ES-I3 (cell line): ENCODE measurements around the gene TCF19.

Experiments used
- H3K36me3 ChIP-seq: 2 replicates; pipeline ENCODE4 v1.6.1; 2013; ENCODE audit warnings: mild to moderate bottlenecking, low read length, control low read depth, moderate library complexity; ENCODE audit not compliant: insufficient read depth
- H3K4me1 ChIP-seq: 2 replicates; pipeline ENCODE4 v1.6.1; 2013; ENCODE audit warnings: mild to moderate bottlenecking, control low read depth, low read length; ENCODE audit not compliant: insufficient read depth
- H3K9ac ChIP-seq: 2 replicates; pipeline ENCODE4 v1.6.1; 2013; ENCODE audit warnings: low read depth, mild to moderate bottlenecking, low read length, moderate library complexity
- H3K9me3 ChIP-seq: 2 replicates; pipeline ENCODE4 v1.6.1; 2013; ENCODE audit warnings: mild to moderate bottlenecking, low read length, moderate library complexity; ENCODE audit not compliant: control insufficient read depth, insufficient read depth

TCF19 gene

DNA sequence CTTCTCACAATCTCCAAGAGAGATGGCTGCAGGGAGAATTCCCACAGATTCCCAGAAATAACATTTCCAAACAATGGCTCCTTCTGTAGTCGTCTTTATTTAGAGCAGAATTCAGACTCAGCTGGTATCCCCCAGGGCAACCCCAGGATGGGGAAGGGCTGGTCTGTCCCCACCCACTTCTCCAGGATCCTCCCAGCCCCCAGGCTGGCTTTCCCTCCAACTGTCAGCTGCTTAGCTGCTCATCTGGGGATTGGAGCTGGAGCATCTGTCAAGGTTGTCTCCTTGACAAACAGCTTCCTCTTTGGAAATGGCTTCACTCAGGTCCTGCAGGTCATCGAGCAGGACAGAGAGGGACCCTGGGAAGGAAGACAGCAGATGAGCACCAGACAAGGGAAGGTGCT lies 16.0 kb upstream of the TCF19 start:
- no peaks in the 10 kb centered on the region; the same call in 1 of the 2 replicates for H3K36me3 ChIP-seq
- peaks cover 37% of the 10 kb centered on the region for H3K4me1 ChIP-seq
- no peak overlapping the region for H3K9ac ChIP-seq
- H3K9me3 ChIP-seq, result no peaks in the 10 kb centered on the region

GRCh38 chr6:31143148-31143547 lies 15.2 kb upstream of the TCF19 start:
- H3K4me1 ChIP-seq, result peaks cover 32% of the 10 kb centered on the region
- peaks cover under 1% of the 10 kb centered on the region; the same call in 1 of the 2 replicates for H3K36me3 ChIP-seq
- no peaks in the 10 kb centered on the region for H3K9me3 ChIP-seq
- no peak overlapping the region for H3K9ac ChIP-seq

GRCh38 chr6:31144296-31144969 lies 14.0 kb upstream of the TCF19 start:
- Histone ChIP-seq H3K36me3 (peaks cover 3% of the 10 kb centered on the region; the same call in 1 of the 2 replicates), H3K4me1 (peaks cover 24% of the 10 kb centered on the region), H3K9ac (no peak overlapping the region), H3K9me3 (no peaks in the 10 kb centered on the region)

GRCh38 chr6:31144970-31145340 lies 13.4 kb upstream of the TCF19 start:
- H3K9me3 ChIP-seq, result no peaks in the 10 kb centered on the region
- H3K36me3 ChIP-seq, result peaks cover 3% of the 10 kb centered on the region; the same call in 1 of the 2 replicates
- peaks cover 18% of the 10 kb centered on the region for H3K4me1 ChIP-seq
- no peak overlapping the region for H3K9ac ChIP-seq

GRCh38 chr6:31145386-31145785 lies 13.0 kb upstream of the TCF19 start:
- Histone ChIP-seq H3K36me3 (peaks cover 3% of the 10 kb centered on the region; the same call in 1 of the 2 replicates), H3K9ac (no peak overlapping the region), H3K4me1 (peaks cover 18% of the 10 kb centered on the region), H3K9me3 (no peaks in the 10 kb centered on the region)

DNA sequence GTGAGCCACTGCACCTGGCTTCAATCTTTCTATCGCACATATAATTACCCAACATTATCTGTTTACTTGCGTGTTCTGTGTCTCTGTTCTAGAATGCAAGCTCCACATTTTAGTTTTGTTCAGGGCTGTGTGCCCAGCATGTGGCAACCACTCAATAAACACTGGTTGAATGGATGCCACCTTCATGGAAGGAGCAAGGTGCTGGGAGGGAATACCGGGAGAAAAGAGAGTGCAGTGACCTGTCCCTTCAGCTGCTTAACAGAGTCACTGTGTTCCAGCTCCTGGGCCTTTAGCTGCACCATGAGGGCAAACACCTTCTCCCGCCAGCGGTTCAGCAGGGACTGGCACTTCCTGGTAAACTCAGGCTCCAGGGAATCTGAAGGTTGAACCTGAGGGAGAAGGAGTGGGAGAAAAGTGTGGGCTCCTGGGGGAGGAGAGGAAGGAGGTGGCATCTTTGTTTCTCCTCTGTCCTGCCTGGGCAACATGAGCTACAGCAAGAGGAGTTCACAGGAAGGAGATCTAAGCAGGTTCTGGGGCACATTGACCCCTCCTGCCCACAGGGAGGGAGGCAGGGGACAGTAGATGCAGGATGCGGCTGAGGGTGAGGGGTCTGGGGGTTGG lies 8.5 kb upstream of the TCF19 start:
- no peaks in the 10 kb centered on the region for H3K9me3 ChIP-seq
- no peaks in the 10 kb centered on the region for H3K4me1 ChIP-seq
- H3K36me3 ChIP-seq, result peaks cover 8% of the 10 kb centered on the region
- no peak overlapping the region for H3K9ac ChIP-seq

DNA sequence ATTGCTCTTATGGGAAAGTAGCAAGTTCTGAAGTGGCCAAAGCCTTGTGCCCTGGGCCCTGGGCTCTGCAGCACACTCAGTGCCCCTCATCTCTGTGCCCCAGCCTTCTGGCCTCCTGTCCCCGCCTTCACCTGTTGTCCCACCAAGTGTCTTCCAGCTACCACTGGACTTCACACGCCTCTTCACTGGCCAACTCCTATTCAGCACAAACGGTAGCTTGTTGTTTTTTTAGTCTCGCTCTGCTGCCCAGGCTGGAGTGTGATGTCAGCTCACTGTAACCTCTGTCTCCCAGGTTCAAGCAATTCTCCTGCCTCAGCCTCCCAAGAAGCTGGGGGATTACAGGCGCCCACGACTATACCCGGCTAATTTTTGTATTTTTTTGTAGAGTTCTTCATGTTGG lies 5.6 kb upstream of the TCF19 start:
- H3K4me1 ChIP-seq, result 0 out of 2 replicates have a peak, but pooled peaks cover 10% of the 10 kb centered on the region
- H3K9me3 ChIP-seq, result no peaks in the 10 kb centered on the region
- H3K36me3 ChIP-seq, result peaks cover 8% of the 10 kb centered on the region
- H3K9ac ChIP-seq, result no peak overlapping the region

GRCh38 chr6:31154436-31154835 lies 4.0 kb upstream of the TCF19 start:
- Histone ChIP-seq H3K9ac (no peak overlapping the region), H3K36me3 (peaks cover 4% of the 10 kb centered on the region), H3K4me1 (0 out of 2 replicates have a peak, but pooled peaks cover 10% of the 10 kb centered on the region)

GRCh38 chr6:31156641-31157040 lies 1.7 kb upstream of the TCF19 start:
- no peak overlapping the region for H3K9ac ChIP-seq
- peaks cover 10% of the 10 kb centered on the region; the same call in 1 of the 2 replicates for H3K4me1 ChIP-seq
- no peaks in the 10 kb centered on the region for H3K9me3 ChIP-seq
- peaks cover 4% of the 10 kb centered on the region; the same call in 1 of the 2 replicates for H3K36me3 ChIP-seq

More at GRCh38 chr6:31154436-31154835, 4.0 kb upstream of the TCF19 start:
- no peaks in the 10 kb centered on the region for H3K9me3 ChIP-seq

DNA sequence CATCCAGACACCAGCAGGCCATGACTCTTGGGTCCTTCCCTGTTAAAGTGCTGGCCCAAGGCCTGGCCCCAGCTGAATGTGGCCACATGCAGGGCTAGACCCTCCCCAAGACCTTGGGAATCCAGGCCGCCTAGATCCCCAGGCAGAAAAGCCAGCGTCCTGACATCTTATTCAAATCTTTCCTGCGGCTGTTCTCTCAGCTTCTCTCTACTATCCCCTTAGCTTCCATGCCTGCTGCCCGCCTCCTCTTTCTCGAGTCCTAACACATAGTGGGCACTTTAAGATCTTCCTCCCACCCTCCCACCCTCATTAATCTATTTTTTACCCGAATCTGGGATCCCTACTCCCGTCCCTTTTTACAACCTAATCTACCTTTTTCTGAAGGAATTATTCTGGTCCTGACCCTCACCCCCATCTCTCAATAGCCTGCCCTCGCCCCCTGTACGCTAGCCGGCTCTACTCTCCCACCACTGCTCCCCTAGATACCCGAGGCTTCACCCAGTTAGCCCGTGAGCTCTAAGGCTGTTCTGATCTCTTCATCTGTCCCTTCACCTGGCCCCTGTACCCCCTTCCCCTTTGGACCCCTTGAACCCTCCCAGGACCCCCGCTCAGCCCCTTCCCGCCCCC lies 763 bp upstream of the TCF19 start, which contains the start of gene CCHCR1:
CCHCR1 (minus strand) TSS at position 290 of the 627 bp plus-strand sequence; CDS start at position 88, 202 bp downstream.
- Histone ChIP-seq H3K4me1 (peaks cover 19% of the 10 kb centered on the region), H3K36me3 (peaks cover 9% of the 10 kb centered on the region; the same call in 1 of the 2 replicates), H3K9me3 (no peaks in the 10 kb centered on the region), H3K9ac (peak within 1 kb of the TSS; percentile 67)

- peaks cover 18% of the 10 kb centered on the region; the same call in 1 of the 2 replicates for H3K36me3 ChIP-seq
- H3K9me3 ChIP-seq, result no peaks in the 10 kb centered on the region
- H3K4me1 ChIP-seq, result peaks cover 19% of the 10 kb centered on the region
- peak overlapping the region; percentile 67 for H3K9ac ChIP-seq
These were observed 770 bp downstream of the TCF19 start for GRCh38 chr6:31158863-31159855.

GRCh38 chr6:31161216-31162126 lies 3.1 kb downstream of the TCF19 start:
- Histone ChIP-seq H3K9ac (no peak overlapping the region), H3K4me1 (peaks cover 22% of the 10 kb centered on the region), H3K36me3 (peaks cover 18% of the 10 kb centered on the region; the same call in 1 of the 2 replicates), H3K9me3 (no peaks in the 10 kb centered on the region)
